Fibroblast of lung (primary cell): ENCODE data around the gene MBD3L2B.

Experiments
- CTCF ChIP-seq, 2 donors: IDR thresholded peaks in 1 of 2; conservative IDR thresholded peaks in 1 of 2; 1 replicate in 1 of 2; 2 replicates in 1 of 2; pipeline ENCODE4 v1.5.1; 2011 to 2012; ENCODE audit warnings: low read length in 2 of 2, control low read depth in 1 of 2, inconsistent platforms in 1 of 2, low read depth in 1 of 2, mild to moderate bottlenecking in 1 of 2
- EZH2 ChIP-seq: IDR thresholded peaks from 2 replicates; pipeline ENCODE4 v1.5.1; 2012; ENCODE audit warnings: low read length, control low read depth, mild to moderate bottlenecking; ENCODE audit errors: missing control alignments

GRCh38 chr19:7069042-7069903 lies 48.0 kb upstream of the MBD3L2B start, which contains the start of gene ZNF557:
- TF ChIP-seq CTCF (conservative IDR thresholded peaks at IDR 0.05 in 1 of 2, IDR thresholded peaks at IDR 0.05 in 1 of 2; ENCODE audit: low read depth in 1 of 2, low read length in 2 of 2) (no peak), EZH2 (no peak)
